ENCODE measurements around the gene ERMN.

- TF ChIP-seq CTCF (optimal IDR thresholded peaks at IDR 0.05 in 1 of 3, IDR thresholded peaks at IDR 0.05 in 1 of 3, conservative IDR thresholded peaks at IDR 0.05 in 1 of 3; ENCODE audit: extremely low read depth in 1 of 3, insufficient read depth in 2 of 3, low read length in 3 of 3) (no peak), EZH2 (IDR thresholded peaks at IDR 0.05; ENCODE audit: low read length) (no peak)
Observed at GRCh38 chr2:157269060-157269459, 56.6 kb downstream of the ERMN start.

Data from keratinocyte (primary cell).